WTC11 (cell line): ENCODE measurements around the gene CACNA1C. TPM values are rescaled to one million over a fixed set of nuclear protein-coding genes. Genes with fewer than 3 reads are reported as not detected.

Source experiments
- ATAC-seq: fragments of 200-7000 bp; cut with Tn5 transposase; 2 replicates; pipeline ENCODE4 v1.10.0; 2021; ENCODE audit warnings: mild to moderate bottlenecking, moderate library complexity
- CTCF ChIA-PET: fragments of 300-600 bp; sonication (Branson Sonifier 250); formaldehyde crosslinking; loops from one replicate; lab custom pipeline; 2021; ENCODE audit warnings: antibody characterized with exemption; lab: Charles Lee
- POLR2A ChIA-PET: fragments of 350-600 bp; sonication (Branson Sonifier 250); formaldehyde crosslinking; loops from one replicate; lab custom pipeline; 2021; ENCODE audit warnings: antibody characterized with exemption; lab: Charles Lee
- DNase-seq: peaks from one replicate; pipeline ENCODE4 v3.0.0; 2021; ENCODE audit warnings: low spot score
- H3K27ac Mint-ChIP-seq: 2 replicates; pipeline ENCODE4 v1.8.0; 2021; ENCODE audit warnings: mixed read lengths
- H3K27me3 Mint-ChIP-seq: 2 replicates; pipeline ENCODE4 v1.8.0; 2021; ENCODE audit warnings: low read depth, mild to moderate bottlenecking, moderate library complexity, mixed read lengths
- H3K36me3 Mint-ChIP-seq: 2 replicates; pipeline ENCODE4 v1.8.0; 2021; ENCODE audit warnings: mixed read lengths
- H3K4me1 Mint-ChIP-seq: 2 replicates; pipeline ENCODE4 v1.8.0; 2022; ENCODE audit warnings: mixed read lengths
- H3K4me3 Mint-ChIP-seq: 2 replicates; pipeline ENCODE4 v1.8.0; 2021; ENCODE audit warnings: mild to moderate bottlenecking, moderate library complexity, mixed read lengths
- H3K9me3 Mint-ChIP-seq: 2 replicates; pipeline ENCODE4 v1.8.0; 2021; ENCODE audit warnings: mixed read lengths
- ELF4 ChIP-seq: sonication (generic); formaldehyde crosslinking; IDR thresholded peaks from 2 replicates; pipeline ENCODE4 v1.8.1; 2022; ENCODE audit warnings: low read depth, mild to moderate bottlenecking, moderate library complexity, missing genetic modification reagents
- GRHL2 ChIP-seq: fragments of 250-450 bp; sonication (Bioruptor Pico); IDR thresholded peaks from 2 replicates; pipeline ENCODE4 v1.8.0; 2022; ENCODE audit warnings: mild to moderate bottlenecking, moderate library complexity; ENCODE audit not compliant: insufficient replicate concordance, severe bottlenecking
- IRF2 ChIP-seq: sonication (generic); formaldehyde crosslinking; IDR thresholded peaks from 2 replicates; pipeline ENCODE4 v1.8.0; 2022; ENCODE audit warnings: low read depth, missing genetic modification reagents, borderline replicate concordance
- JUN ChIP-seq: sonication (generic); formaldehyde crosslinking; IDR thresholded peaks from 2 replicates; pipeline ENCODE4 v1.8.0; 2023; ENCODE audit warnings: mild to moderate bottlenecking, missing genetic modification reagents
- SMAD4 ChIP-seq: sonication (generic); formaldehyde crosslinking; IDR thresholded peaks from 2 replicates; pipeline ENCODE4 v1.8.0; 2022; ENCODE audit warnings: mild to moderate bottlenecking, missing genetic modification reagents
- ZNF396 ChIP-seq: fragments of 250-450 bp; sonication (Bioruptor Pico); IDR thresholded peaks from 2 replicates; pipeline ENCODE4 v1.8.0; 2021; ENCODE audit warnings: mild to moderate bottlenecking, moderate library complexity, borderline replicate concordance
- total RNA-seq: library from RNA; stranded (reverse); gene quantifications from 3 replicates; pipeline ENCODE4 v1.2.3, GENCODE V29; 2021
- TF ChIP-seq, protein P1 (sequence below): sonication (generic); formaldehyde crosslinking; IDR thresholded peaks from 2 replicates; pipeline ENCODE4 v1.8.0; 2022; ENCODE audit warnings: missing genetic modification reagents
- TF ChIP-seq, protein P2 (sequence below): sonication (generic); formaldehyde crosslinking; conservative IDR thresholded peaks from 2 replicates; pipeline ENCODE4 v1.8.1; 2023; ENCODE audit warnings: mild to moderate bottlenecking, low read depth, missing genetic modification reagents, moderate library complexity
- TF ChIP-seq, protein P3 (sequence below): sonication (generic); formaldehyde crosslinking; IDR thresholded peaks from 2 replicates; pipeline ENCODE4 v1.8.0; 2022; ENCODE audit warnings: mild to moderate bottlenecking, missing genetic modification reagents
- TF ChIP-seq, protein P4 (sequence below): sonication (generic); formaldehyde crosslinking; IDR thresholded peaks from 2 replicates; pipeline ENCODE4 v1.8.1; 2023; ENCODE audit warnings: mild to moderate bottlenecking, missing genetic modification reagents, moderate library complexity
- TF ChIP-seq, protein P5 (sequence below): fragments of 200-600 bp; IDR thresholded peaks from 2 replicates; pipeline ENCODE4 v1.8.0; 2022; ENCODE audit warnings: antibody characterized with exemption

The CACNA1C gene
- total RNA-seq, 1 experiment from 2014 or later = 1.7 TPM

DNA sequence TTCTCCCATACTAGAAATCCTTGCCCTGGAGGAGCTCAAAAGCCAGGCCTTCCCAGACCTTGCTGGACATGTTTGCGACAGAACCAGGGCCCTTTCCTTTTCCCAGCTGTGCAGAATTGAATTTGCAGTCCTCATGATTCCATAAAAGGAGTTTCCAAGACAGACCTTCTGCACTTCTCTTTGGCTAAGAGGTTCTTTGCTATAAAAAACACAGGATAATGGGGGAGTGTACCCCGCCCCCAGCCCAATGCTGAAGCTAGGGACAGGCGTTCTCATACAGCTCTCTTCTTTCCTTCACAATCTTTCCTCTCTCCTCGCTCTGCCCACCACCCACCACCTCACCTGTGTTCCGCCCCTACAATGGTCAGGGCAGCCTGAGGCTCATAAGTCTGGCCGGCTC lies 569.7 kb downstream of the CACNA1C start (continued):
- TF ChIP-seq, protein P1, sequence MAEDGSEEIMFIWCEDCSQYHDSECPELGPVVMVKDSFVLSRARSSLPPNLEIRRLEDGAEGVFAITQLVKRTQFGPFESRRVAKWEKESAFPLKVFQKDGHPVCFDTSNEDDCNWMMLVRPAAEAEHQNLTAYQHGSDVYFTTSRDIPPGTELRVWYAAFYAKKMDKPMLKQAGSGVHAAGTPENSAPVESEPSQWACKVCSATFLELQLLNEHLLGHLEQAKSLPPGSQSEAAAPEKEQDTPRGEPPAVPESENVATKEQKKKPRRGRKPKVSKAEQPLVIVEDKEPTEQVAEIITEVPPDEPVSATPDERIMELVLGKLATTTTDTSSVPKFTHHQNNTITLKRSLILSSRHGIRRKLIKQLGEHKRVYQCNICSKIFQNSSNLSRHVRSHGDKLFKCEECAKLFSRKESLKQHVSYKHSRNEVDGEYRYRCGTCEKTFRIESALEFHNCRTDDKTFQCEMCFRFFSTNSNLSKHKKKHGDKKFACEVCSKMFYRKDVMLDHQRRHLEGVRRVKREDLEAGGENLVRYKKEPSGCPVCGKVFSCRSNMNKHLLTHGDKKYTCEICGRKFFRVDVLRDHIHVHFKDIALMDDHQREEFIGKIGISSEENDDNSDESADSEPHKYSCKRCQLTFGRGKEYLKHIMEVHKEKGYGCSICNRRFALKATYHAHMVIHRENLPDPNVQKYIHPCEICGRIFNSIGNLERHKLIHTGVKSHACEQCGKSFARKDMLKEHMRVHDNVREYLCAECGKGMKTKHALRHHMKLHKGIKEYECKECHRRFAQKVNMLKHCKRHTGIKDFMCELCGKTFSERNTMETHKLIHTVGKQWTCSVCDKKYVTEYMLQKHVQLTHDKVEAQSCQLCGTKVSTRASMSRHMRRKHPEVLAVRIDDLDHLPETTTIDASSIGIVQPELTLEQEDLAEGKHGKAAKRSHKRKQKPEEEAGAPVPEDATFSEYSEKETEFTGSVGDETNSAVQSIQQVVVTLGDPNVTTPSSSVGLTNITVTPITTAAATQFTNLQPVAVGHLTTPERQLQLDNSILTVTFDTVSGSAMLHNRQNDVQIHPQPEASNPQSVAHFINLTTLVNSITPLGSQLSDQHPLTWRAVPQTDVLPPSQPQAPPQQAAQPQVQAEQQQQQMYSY (CRISPR knock-in tag) = no peak

DNA sequence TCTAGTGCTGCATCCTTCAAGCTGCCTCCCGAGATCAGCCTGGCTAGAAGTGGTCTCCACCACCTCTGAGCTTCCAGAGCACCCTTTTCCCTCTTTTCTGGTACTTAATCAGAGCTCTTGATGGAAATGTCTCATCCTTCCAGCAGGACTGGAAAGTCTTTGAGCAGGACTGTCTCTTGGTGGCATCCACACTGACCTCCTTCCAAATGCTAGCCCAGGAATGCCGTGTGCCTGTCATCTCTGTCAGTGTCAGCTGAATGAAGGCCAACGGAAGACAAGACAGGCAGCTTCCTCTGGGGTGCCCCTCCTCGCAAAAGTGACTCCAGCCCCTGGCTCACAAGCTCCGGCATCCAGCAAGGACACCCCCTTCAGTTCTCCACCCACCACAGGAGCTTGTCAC lies 570.7 kb downstream of the CACNA1C start:
- POLR2A ChIA-PET = no interaction called here
- no peak overlapping the region for H3K27ac Mint-ChIP-seq
- no peaks in the 10 kb centered on the region for H3K36me3 Mint-ChIP-seq

DNA sequence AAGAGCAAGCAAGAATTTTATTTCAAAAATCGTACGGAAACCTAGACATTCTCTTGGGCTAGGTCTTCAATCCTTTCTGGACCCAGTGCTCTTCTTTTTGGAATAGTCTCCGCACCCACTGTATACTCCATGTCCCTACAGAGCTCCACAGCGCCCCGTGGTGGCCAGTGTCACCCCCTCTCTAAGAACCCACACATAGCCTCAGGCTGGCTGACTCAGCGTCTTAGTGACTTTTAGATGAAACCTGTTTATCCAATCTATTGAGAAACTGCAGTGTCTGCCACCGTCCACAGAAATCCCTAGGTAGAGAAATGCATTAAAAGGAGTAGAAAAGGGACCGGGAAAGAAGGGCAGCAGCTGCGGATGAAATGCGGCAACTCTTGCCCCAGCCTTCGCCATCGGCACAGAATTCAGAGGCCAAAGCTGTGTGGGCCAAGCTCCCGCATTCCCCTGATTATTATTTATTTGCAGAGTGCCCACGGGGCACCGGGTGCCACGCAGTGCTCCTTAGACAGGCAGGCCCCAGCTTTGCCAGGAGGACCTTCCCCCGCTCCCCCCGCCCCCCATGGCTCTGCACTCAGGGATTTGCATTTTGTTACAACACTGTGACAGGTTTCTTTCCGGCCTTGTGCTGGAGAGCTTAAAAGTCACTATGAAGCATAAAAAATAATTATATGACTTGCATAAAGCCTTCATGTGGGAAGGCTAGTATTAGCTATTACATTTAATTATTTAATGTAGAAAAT lies 571.9 kb downstream of the CACNA1C start:
- no peak overlapping the region for H3K4me3 Mint-ChIP-seq
- ChIA-PET POLR2A (interaction anchor here (1.0 kb wide), 1 partner anchor 9 kb away, joined by 3 read pairs; no protein-coding TSS in a partner anchor), CTCF (interaction anchor here (0.6 to 3.7 kb wide), 43 partner anchors 9 to 672 kb away, joined by 3 to 30 read pairs (median 5); no protein-coding TSS in a partner anchor)
- H3K27me3 Mint-ChIP-seq = no peaks in the 10 kb centered on the region; the same call in 1 of the 2 replicates
- H3K9me3 Mint-ChIP-seq = no peaks in the 10 kb centered on the region
- peak overlapping the region; percentile 85 for H3K27ac Mint-ChIP-seq
- no peaks in the 10 kb centered on the region for H3K36me3 Mint-ChIP-seq
- TF ChIP-seq, protein P2, sequence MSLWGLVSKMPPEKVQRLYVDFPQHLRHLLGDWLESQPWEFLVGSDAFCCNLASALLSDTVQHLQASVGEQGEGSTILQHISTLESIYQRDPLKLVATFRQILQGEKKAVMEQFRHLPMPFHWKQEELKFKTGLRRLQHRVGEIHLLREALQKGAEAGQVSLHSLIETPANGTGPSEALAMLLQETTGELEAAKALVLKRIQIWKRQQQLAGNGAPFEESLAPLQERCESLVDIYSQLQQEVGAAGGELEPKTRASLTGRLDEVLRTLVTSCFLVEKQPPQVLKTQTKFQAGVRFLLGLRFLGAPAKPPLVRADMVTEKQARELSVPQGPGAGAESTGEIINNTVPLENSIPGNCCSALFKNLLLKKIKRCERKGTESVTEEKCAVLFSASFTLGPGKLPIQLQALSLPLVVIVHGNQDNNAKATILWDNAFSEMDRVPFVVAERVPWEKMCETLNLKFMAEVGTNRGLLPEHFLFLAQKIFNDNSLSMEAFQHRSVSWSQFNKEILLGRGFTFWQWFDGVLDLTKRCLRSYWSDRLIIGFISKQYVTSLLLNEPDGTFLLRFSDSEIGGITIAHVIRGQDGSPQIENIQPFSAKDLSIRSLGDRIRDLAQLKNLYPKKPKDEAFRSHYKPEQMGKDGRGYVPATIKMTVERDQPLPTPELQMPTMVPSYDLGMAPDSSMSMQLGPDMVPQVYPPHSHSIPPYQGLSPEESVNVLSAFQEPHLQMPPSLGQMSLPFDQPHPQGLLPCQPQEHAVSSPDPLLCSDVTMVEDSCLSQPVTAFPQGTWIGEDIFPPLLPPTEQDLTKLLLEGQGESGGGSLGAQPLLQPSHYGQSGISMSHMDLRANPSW (CRISPR knock-in tag) = no peak
- TF ChIP-seq GRHL2 (CRISPR knock-in tag) (no peak), ZNF396 (CRISPR knock-in tag) (no peak), JUN (CRISPR knock-in tag) (no peak), IRF2 (no peak)
- TF ChIP-seq, protein P3, sequence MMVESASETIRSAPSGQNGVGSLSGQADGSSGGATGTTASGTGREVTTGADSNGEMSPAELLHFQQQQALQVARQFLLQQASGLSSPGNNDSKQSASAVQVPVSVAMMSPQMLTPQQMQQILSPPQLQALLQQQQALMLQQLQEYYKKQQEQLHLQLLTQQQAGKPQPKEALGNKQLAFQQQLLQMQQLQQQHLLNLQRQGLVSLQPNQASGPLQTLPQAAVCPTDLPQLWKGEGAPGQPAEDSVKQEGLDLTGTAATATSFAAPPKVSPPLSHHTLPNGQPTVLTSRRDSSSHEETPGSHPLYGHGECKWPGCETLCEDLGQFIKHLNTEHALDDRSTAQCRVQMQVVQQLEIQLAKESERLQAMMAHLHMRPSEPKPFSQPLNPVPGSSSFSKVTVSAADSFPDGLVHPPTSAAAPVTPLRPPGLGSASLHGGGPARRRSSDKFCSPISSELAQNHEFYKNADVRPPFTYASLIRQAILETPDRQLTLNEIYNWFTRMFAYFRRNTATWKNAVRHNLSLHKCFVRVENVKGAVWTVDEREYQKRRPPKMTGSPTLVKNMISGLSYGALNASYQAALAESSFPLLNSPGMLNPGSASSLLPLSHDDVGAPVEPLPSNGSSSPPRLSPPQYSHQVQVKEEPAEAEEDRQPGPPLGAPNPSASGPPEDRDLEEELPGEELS (CRISPR knock-in tag) = no peak
- TF ChIP-seq, protein P4, sequence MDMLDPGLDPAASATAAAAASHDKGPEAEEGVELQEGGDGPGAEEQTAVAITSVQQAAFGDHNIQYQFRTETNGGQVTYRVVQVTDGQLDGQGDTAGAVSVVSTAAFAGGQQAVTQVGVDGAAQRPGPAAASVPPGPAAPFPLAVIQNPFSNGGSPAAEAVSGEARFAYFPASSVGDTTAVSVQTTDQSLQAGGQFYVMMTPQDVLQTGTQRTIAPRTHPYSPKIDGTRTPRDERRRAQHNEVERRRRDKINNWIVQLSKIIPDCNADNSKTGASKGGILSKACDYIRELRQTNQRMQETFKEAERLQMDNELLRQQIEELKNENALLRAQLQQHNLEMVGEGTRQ = no peak
- TF ChIP-seq, protein P5, sequence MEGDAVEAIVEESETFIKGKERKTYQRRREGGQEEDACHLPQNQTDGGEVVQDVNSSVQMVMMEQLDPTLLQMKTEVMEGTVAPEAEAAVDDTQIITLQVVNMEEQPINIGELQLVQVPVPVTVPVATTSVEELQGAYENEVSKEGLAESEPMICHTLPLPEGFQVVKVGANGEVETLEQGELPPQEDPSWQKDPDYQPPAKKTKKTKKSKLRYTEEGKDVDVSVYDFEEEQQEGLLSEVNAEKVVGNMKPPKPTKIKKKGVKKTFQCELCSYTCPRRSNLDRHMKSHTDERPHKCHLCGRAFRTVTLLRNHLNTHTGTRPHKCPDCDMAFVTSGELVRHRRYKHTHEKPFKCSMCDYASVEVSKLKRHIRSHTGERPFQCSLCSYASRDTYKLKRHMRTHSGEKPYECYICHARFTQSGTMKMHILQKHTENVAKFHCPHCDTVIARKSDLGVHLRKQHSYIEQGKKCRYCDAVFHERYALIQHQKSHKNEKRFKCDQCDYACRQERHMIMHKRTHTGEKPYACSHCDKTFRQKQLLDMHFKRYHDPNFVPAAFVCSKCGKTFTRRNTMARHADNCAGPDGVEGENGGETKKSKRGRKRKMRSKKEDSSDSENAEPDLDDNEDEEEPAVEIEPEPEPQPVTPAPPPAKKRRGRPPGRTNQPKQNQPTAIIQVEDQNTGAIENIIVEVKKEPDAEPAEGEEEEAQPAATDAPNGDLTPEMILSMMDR = peak; percentile 66
- ATAC-seq = peak; percentile 91
- peak; percentile 87 for DNase-seq
- peaks cover 29% of the 10 kb centered on the region for H3K4me1 Mint-ChIP-seq

More for the DNA sequence above, 570.7 kb downstream of the CACNA1C start:
- Mint-ChIP-seq H3K27me3 (no peaks in the 10 kb centered on the region; the same call in 1 of the 2 replicates), H3K9me3 (no peaks in the 10 kb centered on the region), H3K4me3 (no peak overlapping the region), H3K4me1 (peaks cover 29% of the 10 kb centered on the region)
- DNase-seq (no peak), ATAC-seq (no peak)
- no peak for TF ChIP-seq SMAD4
- TF ChIP-seq ELF4 (CRISPR knock-in tag) = no peak
- CTCF ChIA-PET = interaction anchor here (1.8 to 3.7 kb wide), 4 partner anchors 18 to 229 kb away, joined by 5 to 27 read pairs (median 8); no protein-coding TSS in a partner anchor
